BJ (cell line): Measurements from ENCODE around the gene FAF1. TPM values are rescaled to one million over a fixed set of nuclear protein-coding genes. Genes with fewer than 3 reads are reported as not detected.

Experiments
- CTCF ChIA-PET: fragments of 350-600 bp; formaldehyde crosslinking; extraction: SDS; loops from one replicate; lab custom pipeline; 2021; ENCODE audit warnings: antibody characterized with exemption, inconsistent platforms; lab: Yijun Ruan, JAX
- POLR2A ChIA-PET: fragments of 300-600 bp; sonication (Branson Sonifier 250); formaldehyde crosslinking; extraction: SDS; loops from one replicate; lab custom pipeline; 2021; ENCODE audit warnings: antibody characterized with exemption; lab: Charles Lee
- DNase-seq: peaks from one replicate; pipeline ENCODE4 v3.0.0-alpha.2; 2011; ENCODE audit warnings: low read depth
- H3K27me3 ChIP-seq: 2 replicates; pipeline ENCODE4 v1.6.0; 2011; ENCODE audit warnings: low read length; ENCODE audit not compliant: control insufficient read depth, insufficient read depth
- H3K36me3 ChIP-seq: 2 replicates; pipeline ENCODE4 v1.5.1; 2011; ENCODE audit warnings: low read length; ENCODE audit not compliant: control insufficient read depth, insufficient read depth
- H3K4me3 ChIP-seq: 2 replicates; pipeline ENCODE4 v1.5.1; 2011; ENCODE audit warnings: low read depth, mild to moderate bottlenecking, control low read depth, low read length
- CTCF ChIP-seq: IDR thresholded peaks from 2 replicates; pipeline ENCODE4 v1.5.1; 2011; ENCODE audit warnings: low read depth, mild to moderate bottlenecking, control low read depth, inconsistent platforms, low read length, moderate library complexity; ENCODE audit not compliant: insufficient read depth
- polyA plus RNA-seq: library from polyadenylated mRNA; depleted of rRNA; stranded (reverse); fragments of >200 nt; gene quantifications from 2 replicates; pipeline ENCODE4 v1.2.3, GENCODE V29; 2011

Gene FAF1
- polyA plus RNA-seq, 1 experiment, result 15.5 TPM

- TF ChIP-seq CTCF, result no peak
- H3K27me3 ChIP-seq, result no peaks in the 10 kb centered on the region
- no peaks in the 10 kb centered on the region for H3K36me3 ChIP-seq
- ChIA-PET POLR2A (no interaction called here), CTCF (interaction anchor here (0.6 to 0.8 kb wide), 2 partner anchors 9 to 1181 kb away, joined by 3 read pairs; no protein-coding TSS in a partner anchor)
- DNase-seq, result no peak
- H3K4me3 ChIP-seq, result no peak overlapping the region
These were observed 501.6 kb downstream of the FAF1 start for GRCh38 chr1:50458507-50458906.

GRCh38 chr1:50454911-50455310 lies 505.2 kb downstream of the FAF1 start:
- CTCF ChIA-PET, result interaction anchor here (0.8 to 1.1 kb wide), 2 partner anchors 10 to 12 kb away, joined by 3 read pairs; no protein-coding TSS in a partner anchor
- no peaks in the 10 kb centered on the region for H3K27me3 ChIP-seq
- H3K36me3 ChIP-seq, result no peaks in the 10 kb centered on the region
- H3K4me3 ChIP-seq, result no peak overlapping the region
- DNase-seq, result no peak
- no peak for TF ChIP-seq CTCF
- POLR2A ChIA-PET, result interaction anchor here (0.6 kb wide), 1 partner anchor 202 kb away, joined by 3 read pairs; no protein-coding TSS in a partner anchor

GRCh38 chr1:50453266-50453665 lies 506.8 kb downstream of the FAF1 start:
- no peak for TF ChIP-seq CTCF
- no peak for DNase-seq
- Histone ChIP-seq H3K27me3 (no peaks in the 10 kb centered on the region), H3K4me3 (no peak overlapping the region), H3K36me3 (no peaks in the 10 kb centered on the region)
- ChIA-PET CTCF (interaction anchor here (1.4 to 1.7 kb wide), 2 partner anchors 18 to 19 kb away, joined by 3 to 4 read pairs; no protein-coding TSS in a partner anchor), POLR2A (no interaction called here)

GRCh38 chr1:50452700-50453099 lies 507.4 kb downstream of the FAF1 start:
- H3K4me3 ChIP-seq, result no peak overlapping the region
- no peaks in the 10 kb centered on the region for H3K36me3 ChIP-seq
- TF ChIP-seq CTCF, result no peak
- DNase-seq, result no peak
- no peaks in the 10 kb centered on the region for H3K27me3 ChIP-seq
- ChIA-PET CTCF (interaction anchor here (1.4 kb wide), 1 partner anchor 17 kb away, joined by 3 read pairs; no protein-coding TSS in a partner anchor), POLR2A (no interaction called here)

GRCh38 chr1:50450861-50451653 lies 509.0 kb downstream of the FAF1 start:
- TF ChIP-seq CTCF, result no peak
- Histone ChIP-seq H3K27me3 (no peaks in the 10 kb centered on the region), H3K36me3 (no peaks in the 10 kb centered on the region), H3K4me3 (no peak overlapping the region)
- CTCF ChIA-PET, result no interaction called here
- no peak for DNase-seq
- POLR2A ChIA-PET, result no interaction called here
